GF-D8 (cell line): ENCODE results near the gene TMEM8B.

Source experiments
- DNase-seq: peaks from one replicate; lab custom pipeline; 2025; lab: John Stamatoyannopoulos, UW

The TMEM8B gene

GRCh38 chr9:35812025-35812602 is 16.9 kb upstream of the TMEM8B start, which contains the start of gene SPAG8:
Gene SPAG8 (minus strand): TSS chr9:35812262. CDS start chr9:35812147, 115 bp downstream.
- DNase-seq: peak; percentile 95

GRCh38 chr9:35813434-35814105 is 15.5 kb upstream of the TMEM8B start:
- DNase-seq: no peak

- DNase-seq: peak; percentile 55
Measured at GRCh38 chr9:35814106-35814840, 14.8 kb upstream of the TMEM8B start.

GRCh38 chr9:35814841-35815543 is 14.0 kb upstream of the TMEM8B start, which contains the start of gene HINT2:
Gene HINT2 (minus strand): TSS chr9:35815042. CDS start chr9:35814979, 63 bp downstream.
- peak; percentile 95 for DNase-seq

DNA sequence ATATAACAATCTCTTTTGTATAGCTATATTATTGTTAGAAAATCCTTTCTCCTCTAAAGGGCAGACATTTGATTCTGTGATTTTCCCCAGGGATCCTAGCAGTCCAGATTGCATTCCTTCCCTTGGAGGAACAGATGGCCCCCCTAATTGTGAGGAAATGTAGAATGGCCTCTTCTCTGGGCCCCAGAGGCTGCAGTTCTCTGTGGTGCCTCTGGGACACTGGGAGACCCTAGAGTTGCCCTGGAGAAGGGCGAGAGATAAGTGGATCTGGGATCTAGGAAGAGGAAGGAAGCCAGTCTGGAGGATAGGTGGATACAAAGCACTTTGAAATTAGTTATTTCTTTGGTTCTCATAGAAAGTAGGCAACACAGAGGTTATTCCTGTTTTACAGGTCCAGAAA is 12.3 kb upstream of the TMEM8B start:
- no peak for DNase-seq

DNA sequence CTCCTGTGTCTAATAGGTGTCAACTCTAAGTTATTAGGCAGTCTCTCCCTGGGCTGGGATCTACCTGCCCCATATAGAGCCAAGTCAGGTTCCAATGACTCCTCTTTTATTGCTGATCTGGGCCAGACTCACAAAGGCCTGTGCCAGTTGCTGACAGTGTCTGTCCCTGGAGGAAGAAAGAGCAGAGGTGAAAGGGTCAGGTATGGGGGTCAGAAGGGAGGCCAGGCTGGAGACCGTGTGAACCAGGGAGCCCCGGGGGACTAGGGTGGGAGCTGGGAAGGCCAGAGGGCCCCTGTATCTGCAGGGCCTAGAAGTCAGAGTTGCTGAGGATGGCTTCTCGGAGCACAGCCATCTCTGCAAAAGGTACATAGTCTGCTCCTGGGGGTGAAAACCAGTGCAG is 10.7 kb upstream of the TMEM8B start:
- no peak for DNase-seq

DNA sequence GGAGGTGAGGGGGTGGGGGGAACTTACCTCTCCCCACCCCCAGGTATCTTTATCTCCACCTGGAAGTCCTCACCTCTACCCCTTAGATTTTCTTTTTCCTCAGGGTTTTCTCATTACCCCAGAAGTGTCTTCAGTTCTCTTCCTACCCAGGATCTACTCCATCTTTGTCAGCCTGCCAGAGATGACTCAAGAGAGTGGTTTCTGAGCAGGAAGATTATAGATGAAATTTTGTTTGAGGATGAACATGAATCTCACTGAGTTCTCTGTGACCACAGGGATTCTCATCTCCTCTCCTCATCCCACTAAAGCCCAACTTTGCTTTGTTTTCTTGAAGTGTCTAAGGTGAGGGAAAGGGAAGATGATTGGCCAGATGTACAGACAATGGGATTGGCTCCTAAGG is 9.0 kb upstream of the TMEM8B start:
- no peak for DNase-seq

- DNase-seq: no peak
Measured at GRCh38 chr9:35822926-35823325, 6.1 kb upstream of the TMEM8B start.

GRCh38 chr9:35826071-35826701 is 2.8 kb upstream of the TMEM8B start:
- DNase-seq: peak; percentile 24

DNA sequence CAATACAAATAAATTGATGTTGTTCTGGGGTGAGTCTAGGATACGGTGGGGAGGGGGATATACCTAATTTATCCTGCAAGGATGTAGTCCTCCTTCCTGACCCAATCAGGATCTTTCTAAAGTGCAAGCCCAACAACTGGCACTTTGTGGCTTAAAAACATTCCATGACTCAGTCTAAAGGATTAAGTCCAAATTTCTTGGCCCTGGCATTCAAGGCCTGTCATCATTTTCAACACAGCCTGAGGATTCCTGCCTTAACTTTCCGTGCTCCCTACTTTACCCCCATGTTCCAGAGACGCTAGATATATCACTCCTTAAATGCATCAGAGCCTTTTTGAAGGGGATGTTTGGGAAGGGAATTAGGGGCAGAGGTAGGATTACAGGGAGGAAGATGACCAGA is 1.5 kb upstream of the TMEM8B start:
- no peak for DNase-seq

DNA sequence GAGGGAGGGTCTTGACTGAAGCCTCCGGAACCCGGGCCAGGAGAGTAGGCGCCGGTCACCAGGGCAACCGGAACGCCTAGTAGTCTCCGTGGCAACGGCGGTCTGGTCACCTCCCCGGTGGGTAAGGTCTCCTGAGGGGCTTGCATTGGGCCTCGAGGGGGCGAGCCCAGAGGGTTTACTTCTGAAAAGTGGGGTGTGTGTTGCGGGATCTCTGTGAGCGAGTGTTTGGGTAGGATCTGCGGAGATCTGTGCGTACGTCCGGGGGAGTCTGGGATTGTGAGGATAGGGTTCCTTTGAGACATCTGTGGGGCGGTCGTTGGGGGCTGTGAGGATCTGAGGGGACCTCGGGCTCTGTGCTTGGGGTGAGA is 328 bp upstream of the TMEM8B start, which contains the start of gene FAM221B:
Gene FAM221B (minus strand): TSS at position 17 of the 368 bp plus-strand sequence. CDS start 2,571 bp downstream, outside the sequence.
- DNase-seq: no peak

DNA sequence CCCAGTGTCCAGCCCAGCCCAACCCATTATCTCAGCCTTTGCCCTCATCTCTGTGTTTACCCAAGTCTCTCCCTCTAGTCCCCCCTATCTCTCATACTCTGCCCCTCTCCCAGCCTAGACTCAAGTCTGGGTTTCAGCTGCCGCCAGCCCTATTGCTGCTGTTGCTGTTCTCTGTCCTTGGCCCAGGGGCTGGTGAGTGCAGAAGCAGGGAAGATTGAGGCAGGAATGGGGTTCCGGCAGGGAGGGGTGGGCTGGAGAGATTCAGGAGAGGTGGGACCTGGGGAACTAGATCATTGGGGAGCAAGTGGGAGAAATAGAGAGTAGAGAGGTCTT is 702 bp downstream of the TMEM8B start:
- DNase-seq: no peak

DNA sequence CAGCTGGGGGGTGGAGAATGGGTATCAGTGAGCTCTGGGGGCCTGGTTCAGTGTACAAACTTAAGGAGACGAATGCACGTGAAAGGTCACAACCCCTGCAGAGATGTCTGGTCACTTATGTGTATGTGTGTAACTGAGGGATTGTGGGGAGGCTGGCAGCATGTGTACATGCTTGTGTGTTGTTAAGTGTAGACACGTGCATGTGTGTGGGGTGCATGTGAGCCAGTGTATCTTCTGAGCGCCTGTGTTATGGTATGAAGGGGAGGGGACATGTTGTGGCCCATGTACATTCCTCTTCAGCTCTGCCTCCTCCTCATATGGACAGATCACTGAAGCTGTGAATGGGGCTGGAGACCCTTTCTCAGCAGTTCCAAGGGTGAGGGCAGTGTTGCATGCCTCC is 2.0 kb downstream of the TMEM8B start:
- DNase-seq: no peak

DNA sequence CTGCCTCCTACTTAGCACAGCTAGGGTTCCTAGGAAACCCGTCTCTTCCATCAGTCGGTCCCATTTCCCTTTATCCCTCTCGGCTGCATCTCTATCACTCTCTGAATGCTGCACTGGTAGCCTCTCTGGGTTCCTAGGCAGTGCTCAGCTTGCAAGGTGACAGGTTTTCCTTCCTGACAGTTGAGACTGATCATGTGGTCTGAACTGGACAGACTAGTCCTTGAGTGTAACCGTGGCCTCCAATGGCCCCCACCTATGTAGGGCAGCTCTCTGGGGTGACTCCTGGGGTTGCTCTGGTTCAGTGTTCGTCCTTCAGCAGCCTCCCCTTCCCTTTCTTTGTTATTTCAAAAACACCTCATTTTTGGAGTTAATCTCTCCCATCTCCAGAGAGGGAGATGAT is 3.8 kb downstream of the TMEM8B start:
- no peak for DNase-seq

DNA sequence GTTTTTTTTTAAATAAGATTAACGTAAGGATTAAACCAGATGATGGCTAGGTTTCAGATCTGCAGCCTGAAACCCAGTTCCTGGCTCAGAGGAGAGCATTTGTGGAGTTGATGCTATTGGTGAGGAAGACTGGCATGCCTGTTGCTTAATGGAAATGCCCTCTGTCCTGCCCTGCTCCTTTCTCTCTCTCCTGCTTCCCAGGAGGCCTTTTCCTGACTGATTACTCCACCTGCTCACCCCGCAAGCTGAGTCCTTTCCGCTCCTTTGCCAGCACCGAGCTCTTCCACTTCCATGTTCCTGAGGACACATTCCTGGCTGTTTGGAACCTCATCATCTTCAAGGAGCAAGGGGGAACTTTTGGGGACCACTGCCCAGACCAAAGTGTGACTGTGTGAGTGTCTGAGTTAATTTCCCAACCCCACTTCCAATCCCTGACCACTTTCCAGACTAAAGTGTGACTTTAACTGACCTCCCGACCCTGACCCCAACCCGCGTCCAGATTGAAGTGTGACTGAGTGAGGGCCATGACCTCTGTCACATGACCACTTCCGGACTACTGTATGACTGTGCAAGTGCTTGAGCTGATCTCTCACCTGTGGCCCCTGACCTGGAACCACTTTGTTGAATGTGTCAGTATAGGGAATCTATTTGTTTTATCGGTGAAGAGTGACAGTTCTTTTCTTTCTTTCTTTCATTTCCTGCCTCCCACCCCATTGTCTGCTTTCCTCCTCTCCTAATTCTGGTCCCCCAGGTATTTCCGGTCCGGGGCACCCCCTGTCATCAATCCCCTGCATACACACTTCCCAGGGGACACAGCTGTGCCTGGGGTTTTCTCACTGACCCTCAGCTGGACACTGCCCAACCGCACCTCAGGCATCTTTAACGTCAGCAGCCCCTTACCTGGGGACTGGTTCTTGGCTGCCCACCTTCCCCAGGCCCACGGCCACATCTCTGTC is 5.5 kb downstream of the TMEM8B start:
- DNase-seq: no peak

DNA sequence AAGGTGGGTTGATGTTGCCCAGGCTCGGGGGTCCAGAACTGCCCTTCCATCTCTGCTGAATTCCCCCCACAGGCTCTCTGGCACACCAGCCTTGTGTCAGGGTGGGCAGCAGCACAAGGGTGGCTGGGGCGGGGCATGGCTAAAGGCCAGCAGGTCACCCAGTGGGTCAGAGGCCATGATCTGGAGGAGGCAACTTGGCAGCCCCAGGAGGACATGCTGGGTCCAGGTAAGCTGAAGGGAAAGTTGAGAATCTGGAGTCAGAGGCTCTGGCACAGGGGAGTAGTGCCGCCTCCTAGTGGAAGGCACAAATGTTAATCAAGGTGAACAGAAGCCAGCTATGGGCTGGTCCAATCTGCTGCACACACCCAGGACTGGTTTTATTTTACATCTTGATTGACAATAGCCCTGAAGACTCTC is 6.2 kb downstream of the TMEM8B start:
- no peak for DNase-seq

DNA sequence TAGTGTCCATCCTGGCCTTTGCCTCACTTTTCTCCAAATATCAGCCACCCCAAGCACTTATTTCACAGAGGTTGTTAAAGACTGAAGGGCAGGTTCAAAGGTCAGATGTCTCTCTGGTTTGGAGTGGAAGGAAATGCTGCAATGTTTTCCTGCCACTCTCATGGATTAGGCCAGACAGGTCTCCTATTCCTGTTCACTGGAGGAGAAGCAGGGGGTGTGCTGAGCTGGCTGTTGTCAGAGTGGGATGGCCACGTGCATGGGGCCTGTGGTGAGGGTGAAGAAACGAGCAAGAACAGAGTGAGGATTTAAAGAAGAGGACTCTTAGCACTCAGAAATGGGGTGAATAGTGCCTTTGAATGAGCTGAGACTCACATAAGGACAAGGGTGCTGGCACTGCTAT is 6.7 kb downstream of the TMEM8B start:
- DNase-seq: peak; percentile 16

DNA sequence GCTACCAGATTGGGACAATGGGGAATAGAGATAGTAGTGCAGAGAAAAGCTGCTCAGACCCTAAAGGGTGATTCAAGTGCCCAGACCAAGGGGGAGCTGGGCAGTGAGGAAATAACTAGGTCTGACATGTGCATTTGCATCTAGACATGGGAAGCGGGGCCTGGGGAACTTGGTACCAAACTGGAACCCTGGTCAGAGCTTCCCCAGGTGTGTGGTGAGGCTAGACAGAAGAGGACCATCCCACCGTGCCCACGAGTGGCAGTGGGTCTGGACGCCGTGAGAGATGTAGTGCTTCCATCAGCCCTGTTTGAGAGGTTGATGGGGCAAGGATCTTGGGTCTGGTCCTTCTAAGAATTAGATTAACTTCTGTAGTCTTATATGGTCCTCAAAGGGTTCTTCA is 7.6 kb downstream of the TMEM8B start:
- DNase-seq: no peak

GRCh38 chr9:35839926-35840325 is 10.9 kb downstream of the TMEM8B start:
- DNase-seq: no peak

DNA sequence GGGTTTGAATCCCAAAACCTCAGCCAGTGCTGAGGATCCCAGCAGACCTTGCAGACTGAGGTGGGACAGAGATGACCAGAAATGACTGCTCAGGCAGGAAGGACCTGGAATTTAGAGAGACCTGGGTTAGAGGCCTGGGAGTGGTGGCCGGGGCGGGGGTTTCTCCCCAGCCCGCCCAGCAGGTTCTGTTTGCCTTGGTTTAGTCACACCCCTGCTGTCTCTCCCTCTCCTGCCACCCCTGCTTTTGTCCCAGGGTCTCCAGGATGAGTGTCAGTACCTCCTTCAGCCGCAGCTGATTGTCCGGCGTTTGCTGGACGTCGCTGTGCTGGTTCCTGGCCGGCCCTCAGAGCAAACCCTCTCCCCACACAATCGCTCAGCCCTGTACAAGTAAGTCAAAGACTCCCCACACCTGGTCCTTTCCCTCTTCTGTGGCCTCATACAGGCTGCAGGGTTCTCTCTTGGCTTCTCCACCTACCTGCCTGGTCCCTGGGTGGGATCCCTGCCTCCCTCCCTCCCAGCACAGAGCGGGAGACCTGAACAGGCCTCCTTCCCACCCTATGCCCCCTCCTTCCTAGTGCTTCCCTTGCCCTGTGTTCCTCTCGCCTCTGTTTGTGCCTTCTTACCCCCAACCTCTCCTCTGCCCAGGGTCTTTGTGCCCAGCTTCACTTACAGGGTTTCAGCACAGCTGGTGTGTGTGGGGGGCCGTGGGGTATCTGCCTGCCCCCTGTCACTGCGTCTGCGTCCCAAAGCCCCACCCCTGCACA is 12.0 kb downstream of the TMEM8B start:
- no peak for DNase-seq

DNA sequence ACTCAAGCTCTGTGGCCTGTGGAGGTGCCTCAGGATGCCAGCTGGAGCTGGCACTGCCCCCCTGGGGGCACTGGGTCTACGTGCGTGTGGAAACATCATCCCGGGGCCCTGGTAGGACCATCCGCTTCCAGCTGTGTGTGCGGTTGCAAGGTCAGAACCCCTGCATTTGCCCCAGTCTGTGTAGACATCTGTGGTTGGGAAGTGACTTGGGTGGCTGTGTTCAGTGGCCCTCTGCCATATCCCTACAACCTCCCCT is 12.5 kb downstream of the TMEM8B start:
- DNase-seq: no peak
